Measurements from ENCODE around the gene UPF3A. TPM values are rescaled to one million over a fixed set of nuclear protein-coding genes. Genes with fewer than 3 reads are reported as not detected.

UPF3A gene
- polyA plus RNA-seq, 4 donors, result 93.0 to 191 (median 133) TPM

DNA sequence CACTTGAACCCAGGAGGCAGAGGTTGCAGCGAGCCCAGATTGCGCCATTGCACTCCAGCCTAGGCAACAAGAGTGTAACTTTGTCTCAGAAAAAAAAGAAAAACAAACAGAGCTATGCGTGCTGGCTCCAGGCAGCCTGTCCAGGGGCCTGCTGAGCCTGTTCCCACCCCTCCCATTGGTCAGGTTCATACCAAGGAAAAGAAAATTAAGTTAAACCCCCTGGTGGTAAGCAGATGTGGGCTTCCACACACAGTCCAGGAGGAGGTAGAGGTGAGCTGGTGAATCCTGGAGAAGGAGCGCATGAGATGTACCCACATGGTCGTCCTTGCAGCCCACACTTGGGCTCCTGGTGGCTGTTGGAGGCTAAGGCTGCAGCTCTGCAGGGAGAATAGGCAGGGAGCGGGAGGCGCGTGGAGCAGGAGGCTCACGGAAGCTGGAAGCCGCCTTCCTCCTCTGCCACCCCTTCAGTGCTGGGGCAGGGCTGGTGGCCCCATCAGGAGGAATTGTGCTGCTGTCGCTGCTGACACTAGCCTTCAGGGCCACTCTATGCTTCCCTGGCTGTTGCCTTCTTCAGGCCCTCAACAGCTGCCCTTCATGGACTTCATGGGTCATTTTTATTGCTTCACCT lies 22.4 kb downstream of the UPF3A start:
- no peak for DNase-seq (ENCODE audit: low read depth in 4 of 4, low spot score in 2 of 4)

DNA sequence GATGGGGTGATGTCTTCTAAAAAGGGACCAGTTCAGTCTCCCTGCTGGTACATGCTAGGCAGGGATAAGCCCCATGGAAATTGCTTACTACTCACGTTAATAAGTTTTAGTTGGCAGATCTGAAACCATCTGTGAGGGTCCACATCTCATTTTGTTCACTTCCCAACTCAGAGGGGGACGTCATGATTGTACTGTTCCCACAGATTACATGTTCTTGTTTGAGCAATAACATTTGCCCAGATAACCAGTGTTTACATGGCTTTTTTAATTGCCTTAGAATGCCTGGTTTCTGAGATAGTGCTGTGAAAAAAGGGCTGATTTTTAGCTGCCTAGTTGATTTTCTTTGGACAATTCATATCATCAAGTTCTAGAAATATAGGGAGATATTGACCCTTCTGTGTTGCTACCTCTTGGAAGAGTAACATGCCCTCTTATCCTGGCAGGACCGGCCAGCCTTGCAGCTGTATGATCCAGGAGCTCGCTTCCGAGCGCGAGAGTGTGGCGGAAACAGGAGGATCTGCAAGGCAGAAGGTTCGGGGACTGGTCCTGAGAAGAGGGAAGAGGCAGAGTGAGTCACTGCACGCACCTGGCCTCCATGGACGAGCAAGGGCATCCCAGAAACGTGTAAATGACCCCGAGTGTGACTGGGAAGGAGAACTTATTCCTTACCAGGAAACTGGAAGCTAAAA lies 23.1 kb downstream of the UPF3A start:
- DNase-seq (ENCODE audit: low read depth in 4 of 4, low spot score in 2 of 4), result no peak

DNA sequence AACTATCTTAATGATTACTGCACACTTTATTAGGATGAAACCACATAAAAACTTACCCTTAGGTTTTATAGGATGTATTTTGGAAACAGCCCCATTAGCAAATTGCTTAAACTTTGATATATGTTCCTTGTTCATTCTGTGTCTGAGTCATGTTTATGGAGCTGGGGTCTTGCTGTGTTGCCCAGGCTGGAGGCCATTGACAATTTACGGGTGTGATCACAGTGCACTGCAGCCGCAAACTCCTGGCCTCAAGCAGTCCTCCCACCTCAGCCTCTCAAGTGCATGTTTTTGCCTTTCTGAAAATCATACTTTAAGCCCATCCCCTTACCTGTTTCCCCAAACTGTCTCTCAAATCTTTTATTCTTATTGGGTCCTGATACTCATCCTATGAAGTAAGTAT lies 27.7 kb downstream of the UPF3A start:
- DNase-seq (ENCODE audit: low read depth in 4 of 4, low spot score in 2 of 4), result no peak

DNA sequence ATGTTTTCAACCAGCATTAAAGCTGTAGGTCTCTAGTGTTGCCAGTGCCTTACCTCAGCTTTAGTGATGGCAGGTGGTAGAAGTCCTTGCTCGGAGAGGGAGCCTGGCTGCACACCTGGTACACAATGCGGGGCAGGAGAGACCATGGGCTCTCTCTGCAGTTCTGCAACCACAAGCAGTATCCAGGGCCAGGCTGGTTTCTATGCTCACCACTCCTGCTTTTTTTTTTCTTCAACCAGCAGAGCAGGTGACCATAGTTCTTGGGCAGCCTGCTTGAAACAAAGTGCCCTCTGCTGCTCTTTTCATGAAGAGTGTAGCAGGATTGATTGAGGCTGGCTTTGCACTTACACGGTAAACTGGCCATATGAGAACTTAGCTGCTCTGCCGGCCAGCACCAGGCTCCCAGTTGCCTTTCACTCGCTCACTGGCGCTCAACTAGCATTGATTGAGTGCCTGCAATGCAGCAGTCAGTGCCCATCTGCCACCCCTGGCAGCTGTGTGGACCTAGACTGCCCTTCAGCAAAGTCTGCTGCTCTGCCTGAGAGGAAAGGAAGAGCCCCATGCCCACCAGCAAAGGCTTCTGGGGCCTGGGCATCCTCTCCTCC lies 28.5 kb downstream of the UPF3A start:
- no peak for DNase-seq (ENCODE audit: low read depth in 4 of 4, low spot score in 2 of 4)

DNA sequence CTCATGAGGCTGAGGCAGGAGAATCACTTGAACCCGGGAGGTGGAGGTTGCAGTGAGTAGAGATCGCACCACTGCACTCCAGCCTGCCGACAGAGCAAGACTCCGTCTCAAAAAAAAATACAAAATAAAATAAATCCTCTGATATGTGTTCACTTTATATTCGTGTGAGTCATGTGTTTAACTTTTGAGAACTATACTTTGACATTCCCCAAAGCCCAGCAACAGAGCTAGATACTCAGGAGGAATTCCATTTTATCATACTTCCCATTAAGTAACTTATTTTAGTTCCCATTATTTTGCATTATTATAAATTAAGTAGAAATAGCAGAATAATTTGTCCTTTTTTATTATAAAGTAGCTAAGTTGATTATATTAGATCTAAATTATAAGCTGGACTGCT lies 29.6 kb downstream of the UPF3A start:
- no peak for DNase-seq (ENCODE audit: low read depth in 4 of 4, low spot score in 2 of 4)

DNA sequence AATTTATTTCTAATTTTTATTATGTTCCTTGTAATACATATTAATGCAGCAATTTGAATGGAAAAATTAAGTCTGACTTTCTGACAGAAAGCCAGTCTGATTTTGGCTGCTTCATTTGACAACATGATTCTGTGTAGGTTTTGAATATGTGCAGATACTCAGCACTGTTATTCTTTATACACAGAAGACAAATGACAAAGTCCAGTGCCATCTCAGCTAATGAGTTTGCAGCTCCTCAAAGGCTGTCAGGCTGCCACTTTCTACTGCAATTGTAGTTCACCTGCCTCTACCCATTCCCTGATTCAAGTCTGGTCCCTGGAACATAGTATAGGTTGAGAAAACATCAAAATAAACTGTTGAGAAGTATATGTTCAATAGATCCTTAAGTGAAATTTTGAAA lies 30.0 kb downstream of the UPF3A start:
- DNase-seq (ENCODE audit: low read depth in 4 of 4, low spot score in 2 of 4), result no peak

DNA sequence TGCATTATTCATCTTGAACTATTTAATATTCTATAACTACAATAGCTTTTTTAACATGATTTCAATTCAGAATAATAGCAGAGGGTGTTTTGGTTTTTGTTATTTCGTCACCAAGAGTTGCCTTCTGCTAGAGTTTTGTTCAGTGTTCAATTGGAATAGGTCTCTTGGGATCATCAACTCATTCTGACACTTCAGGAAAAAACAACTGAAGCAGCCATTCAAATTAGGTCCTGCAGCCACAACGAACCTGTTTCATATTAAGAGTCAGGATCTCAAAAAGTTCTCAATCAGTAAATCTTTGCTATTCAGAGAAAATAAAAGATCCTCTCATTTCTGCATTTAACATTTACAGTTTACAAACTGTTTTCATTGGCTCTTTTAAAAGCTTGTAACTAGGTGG lies 30.5 kb downstream of the UPF3A start:
- no peak for DNase-seq (ENCODE audit: low read depth in 4 of 4, low spot score in 2 of 4)

DNA sequence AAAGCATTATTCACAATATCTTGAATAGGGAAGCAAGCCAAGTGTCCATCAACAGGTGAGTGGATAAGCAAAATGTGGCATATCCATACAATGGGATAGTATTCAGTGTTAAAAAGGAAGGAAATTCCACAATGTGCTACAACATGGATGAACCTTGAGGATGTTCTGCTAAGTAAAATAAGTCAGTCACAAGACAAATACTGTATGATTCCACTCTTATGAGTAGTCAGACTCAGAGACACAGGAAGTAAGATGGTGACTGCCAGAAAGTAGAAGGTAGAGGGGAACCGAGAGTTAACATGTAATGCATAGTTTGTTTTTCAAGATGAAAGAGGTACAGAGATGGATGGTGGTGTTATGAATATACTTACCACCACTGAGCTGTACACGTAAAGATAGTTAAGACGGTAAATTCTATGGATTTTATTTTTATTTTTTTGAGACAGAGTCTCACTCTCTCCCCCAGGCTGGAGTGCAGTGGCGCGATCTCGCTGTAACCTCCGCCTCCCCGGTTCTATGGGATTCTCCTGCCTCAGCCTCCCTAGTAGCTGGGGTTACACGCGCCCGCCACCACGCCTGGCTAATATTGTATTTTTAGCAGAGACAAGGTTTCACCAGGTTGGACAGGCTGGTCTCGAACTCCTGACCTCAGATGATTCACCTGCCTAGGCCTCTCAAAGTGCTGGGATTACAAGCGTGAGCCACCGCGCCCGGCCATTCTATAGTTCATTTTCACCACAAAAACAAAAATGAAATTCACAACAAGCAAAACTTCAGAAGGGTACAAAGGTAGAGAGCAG lies 31.9 kb downstream of the UPF3A start:
- DNase-seq (ENCODE audit: low read depth in 4 of 4, low spot score in 2 of 4), result no peak

DNA sequence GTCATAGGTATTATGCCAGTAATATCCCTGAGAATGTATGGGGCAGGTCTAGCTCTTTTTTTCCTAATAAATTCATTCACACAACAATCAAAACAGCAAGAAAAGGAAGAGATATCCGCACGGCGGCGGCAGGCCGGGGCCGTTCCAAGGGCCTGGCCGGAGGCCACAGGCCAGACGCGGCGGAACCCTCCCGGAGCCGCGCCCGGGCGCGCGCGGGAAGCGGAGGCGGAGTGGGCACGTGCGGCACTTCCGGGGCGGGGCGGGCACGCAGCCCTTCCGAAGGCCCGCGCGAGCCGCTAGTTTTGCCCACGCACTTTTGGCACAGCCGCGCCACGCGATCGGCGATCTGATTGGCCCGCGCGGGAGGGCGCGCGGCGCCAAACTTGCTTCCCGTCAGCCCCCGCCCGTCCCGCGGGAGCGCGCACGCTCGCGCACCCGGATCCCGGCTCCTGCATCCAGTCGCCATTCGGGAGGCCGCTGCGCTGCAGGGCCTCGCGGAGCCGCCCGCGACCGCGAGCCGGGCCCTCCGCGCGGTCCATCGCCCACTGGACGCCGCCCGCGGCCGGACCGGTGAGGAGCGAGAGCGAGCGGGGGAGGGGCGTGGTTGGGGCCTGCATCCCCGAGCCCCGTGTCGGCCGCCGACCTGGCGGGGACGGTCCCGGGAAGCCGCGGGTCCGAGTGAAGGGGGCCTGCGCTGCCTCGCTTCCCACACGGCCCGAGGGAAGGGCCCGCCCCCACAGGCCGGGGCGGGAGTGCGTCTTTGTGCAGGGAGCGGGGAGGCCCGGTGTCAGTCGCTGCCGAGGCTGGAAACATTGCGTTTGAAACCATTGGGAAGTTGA lies 32.9 kb downstream of the UPF3A start, which contains the start of gene CHAMP1:
CHAMP1 (plus strand) TSS at position 430 of the 839 bp plus-strand sequence. CDS start 9,340 bp downstream, outside the sequence.
- DNase-seq (ENCODE audit: low read depth in 4 of 4, low spot score in 2 of 4), result peak; percentile 82 to 93 (median 86)

DNA sequence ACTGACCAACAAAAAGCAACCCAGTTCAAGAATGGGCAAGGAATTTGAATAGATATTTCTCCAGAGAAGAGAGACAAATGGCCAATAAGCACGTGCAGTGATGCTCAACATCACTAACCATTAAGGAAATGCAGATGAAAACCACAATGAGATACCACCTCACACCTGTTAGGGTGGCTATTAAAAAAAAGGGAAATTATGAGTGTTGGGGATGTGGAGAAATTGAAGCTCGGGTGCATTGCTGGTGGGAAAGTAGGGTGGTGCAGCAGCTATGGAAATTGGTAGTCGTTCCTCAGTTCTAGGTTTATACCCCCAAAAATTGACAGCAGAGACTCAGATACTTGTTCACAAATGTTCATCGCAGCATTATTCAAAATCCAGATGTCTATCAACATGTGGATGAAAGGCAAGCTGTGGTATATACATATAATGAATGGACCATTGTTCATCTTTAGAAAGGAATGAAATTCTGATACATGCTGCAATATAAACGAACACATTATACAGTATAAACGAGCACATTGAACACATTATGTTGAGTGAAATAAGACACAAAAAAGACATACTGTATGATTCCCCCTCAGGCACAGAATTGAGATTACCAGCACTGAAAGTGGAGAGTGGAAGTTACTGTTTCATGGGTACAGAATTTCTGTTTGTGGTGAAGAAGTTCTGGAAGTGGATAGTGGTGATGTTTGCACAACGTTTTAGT lies 33.8 kb downstream of the UPF3A start:
- DNase-seq (ENCODE audit: low read depth in 4 of 4, low spot score in 2 of 4), result no peak

DNA sequence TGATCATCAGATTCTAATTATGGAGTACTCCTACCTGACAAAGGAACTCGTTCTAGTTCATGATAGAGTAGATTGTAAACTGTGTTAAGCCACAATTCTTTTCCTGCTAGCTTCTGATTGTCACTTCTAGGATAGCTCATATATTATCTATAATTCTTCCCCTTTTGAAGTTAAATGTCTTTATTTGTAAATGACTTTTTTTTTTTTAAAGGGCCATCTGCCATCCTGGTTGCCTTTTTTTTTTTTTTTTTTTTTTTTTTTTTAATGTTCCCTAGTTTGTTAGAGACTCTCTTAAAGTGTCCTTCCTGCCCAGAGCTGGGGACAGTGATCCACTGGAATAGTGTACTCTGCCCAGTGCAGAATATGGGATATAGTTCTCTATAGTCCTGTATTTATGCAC lies 37.2 kb downstream of the UPF3A start:
- DNase-seq (ENCODE audit: low read depth in 4 of 4, low spot score in 2 of 4), result no peak

DNA sequence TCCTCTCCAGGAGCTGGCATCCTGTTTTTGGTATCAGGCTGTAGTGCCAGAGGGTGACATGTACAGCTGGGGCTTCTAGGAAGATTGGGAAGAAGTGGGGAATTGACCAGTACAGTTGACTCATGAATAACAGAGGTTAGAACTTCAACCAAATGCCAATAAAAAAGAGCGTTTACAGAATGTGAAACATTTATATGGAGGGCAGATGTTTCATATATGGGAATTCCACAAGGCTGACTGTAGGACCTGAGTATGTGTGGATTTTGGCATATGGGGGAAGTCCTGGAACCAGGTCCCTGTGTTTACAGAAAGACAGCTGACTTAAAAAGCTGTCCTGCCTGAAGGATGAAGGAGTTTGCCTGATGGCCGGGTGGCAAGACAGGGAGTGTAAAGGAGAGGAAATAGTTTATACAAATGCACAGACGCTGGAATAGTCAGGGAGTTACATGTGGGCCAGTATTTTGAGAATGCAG lies 38.1 kb downstream of the UPF3A start:
- no peak for DNase-seq (ENCODE audit: low read depth in 4 of 4, low spot score in 2 of 4)

DNA sequence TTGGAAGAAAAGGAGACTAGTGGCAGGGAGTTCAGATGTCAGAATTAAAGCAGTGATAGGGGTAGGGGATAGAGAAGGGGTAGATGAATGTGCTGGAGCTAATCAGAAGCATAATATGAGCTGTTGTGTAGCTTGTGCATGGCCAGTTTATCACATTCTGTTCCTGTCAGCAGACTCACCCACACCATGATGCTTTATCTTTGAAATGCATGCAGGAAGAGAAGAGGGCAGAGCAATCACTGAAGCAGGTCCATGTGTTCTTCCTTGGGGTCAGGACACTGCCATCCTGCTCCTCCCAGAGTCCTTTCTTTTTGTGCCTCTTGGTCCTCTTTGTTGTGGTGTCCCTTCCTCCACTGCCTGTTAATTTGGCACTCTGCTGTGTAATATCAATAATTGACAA lies 38.7 kb downstream of the UPF3A start:
- no peak for DNase-seq (ENCODE audit: low read depth in 4 of 4, low spot score in 2 of 4)

DNA sequence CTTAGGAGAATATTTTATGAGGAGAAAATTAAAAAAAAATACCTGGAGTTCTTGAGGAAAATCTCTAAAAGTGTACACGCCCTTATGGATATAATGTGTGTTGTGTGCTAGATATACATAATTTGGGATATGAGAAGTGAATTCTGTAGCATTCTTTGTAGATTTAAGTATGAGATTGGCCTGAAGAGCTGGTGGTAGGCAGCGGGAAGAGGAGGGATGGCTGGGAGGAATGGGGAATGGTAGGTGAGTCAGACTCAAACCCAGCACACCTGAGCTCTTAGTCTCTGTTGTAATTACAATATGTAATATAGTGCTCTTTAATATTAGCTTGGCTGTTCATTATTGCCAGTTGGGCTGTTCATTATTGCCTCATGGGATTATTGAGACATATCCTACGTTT lies 39.9 kb downstream of the UPF3A start:
- no peak for DNase-seq (ENCODE audit: low read depth in 4 of 4, low spot score in 2 of 4)

DNA sequence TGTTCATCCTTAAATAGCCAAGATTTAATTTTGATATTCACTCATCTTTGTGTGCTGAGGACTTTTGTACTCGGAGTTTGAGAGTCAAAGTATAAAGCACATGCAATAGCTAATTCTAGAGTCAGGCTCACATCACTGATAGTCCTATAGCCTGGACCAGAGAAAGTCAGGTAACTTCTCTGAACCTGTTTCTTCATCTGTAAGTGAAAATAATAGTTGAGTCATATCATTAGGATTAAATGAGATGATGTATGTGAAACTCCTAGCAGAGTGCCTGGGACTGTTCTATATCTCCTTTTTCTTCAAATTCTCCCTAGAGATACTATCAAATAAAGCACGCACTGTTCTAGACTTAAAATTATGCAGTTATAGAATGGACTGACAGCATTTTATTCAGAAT lies 41.9 kb downstream of the UPF3A start:
- no peak for DNase-seq (ENCODE audit: low read depth in 4 of 4, low spot score in 2 of 4)

DNA sequence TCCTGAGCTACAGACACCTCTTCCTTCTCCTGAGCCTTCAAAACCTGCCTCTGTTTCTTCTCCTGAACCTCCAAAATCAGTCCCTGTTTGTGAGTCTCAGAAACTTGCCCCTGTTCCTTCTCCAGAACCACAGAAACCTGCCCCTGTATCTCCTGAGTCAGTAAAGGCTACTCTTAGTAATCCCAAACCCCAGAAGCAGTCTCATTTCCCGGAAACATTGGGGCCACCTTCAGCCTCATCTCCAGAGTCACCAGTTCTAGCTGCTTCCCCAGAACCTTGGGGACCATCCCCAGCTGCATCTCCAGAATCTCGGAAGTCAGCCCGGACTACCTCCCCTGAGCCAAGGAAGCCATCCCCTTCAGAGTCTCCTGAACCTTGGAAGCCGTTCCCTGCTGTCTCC lies 42.9 kb downstream of the UPF3A start:
- DNase-seq (ENCODE audit: low read depth in 4 of 4, low spot score in 2 of 4), result no peak

DNA sequence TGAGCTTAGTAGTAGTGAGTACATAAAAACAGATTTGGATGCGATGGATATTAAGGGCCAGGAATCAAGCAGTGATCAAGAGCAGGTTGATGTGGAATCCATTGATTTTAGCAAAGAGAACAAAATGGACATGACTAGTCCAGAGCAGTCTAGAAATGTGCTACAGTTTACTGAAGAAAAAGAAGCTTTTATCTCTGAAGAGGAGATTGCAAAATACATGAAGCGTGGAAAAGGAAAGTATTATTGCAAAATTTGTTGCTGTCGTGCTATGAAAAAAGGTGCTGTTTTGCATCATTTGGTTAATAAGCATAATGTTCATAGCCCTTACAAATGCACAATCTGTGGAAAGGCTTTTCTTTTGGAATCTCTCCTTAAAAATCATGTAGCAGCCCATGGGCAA lies 44.3 kb downstream of the UPF3A start:
- DNase-seq (ENCODE audit: low read depth in 4 of 4, low spot score in 2 of 4), result no peak

DNA sequence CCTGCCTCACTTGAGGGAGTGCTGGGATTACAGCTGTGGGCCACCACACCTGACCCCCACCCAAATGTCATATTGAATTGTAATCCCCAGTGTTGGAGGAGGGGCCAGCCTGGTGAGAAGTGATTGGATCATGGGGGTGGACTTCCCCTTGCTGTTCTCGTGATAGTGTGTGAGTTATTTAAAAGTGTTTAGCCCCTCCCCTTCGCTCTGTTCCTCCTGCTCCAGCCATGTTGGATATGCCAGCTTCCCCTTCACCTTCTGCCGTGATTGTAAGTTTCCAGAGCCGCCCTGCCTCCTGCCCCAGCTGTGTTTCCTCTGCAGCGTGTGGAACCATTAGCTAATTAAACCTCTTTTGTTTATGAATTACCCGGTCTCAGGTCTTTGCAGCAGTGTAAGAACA lies 46.6 kb downstream of the UPF3A start:
- no peak for DNase-seq (ENCODE audit: low read depth in 4 of 4, low spot score in 2 of 4)

DNA sequence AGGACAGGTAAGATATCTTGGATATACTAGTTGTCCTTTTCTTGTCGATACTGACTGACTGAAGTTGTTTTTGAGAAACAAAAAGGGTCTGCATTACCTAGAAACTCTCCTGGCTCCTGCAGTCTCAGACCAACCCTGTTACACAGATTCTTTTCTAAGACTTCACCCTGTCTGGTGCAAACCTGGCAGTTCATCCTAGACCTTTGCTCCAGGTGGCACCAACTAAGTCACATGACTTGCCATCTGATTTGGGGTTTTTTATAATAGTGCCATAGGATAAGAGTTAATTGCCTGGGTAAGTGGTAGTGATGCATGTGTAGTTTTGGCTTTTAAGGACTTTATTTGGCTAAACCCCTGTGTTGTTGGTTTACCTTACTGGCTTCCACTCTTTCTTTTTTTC lies 47.2 kb downstream of the UPF3A start:
- DNase-seq (ENCODE audit: low read depth in 4 of 4, low spot score in 2 of 4), result no peak

DNA sequence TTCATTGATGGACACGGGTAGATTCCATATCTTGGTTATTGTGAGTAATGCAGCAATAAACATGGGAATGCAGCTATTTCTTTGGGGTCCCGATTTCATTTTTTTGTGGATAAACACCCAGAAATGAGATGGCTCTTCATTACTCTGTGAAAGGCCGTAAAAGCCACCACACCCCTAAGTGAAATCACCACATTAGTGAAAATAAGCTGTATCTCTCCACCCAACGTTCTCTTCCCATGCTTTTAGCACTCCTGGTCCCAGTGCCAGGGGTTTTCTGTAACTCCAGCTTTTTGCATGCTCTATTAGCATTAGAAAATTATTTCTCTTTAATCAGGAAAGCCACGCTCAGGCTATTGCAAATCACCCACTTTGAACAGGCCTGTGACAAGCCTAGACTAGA lies 48.7 kb downstream of the UPF3A start:
- DNase-seq (ENCODE audit: low read depth in 4 of 4, low spot score in 2 of 4), result no peak
